ENCODE measurements around the gene RTP4. TPM values are rescaled to one million over a fixed set of nuclear protein-coding genes. Genes with fewer than 3 reads are reported as not detected.
"Not testable (repeated sequence)": the region's sequence is repeated elsewhere in the genome, so short reads cannot be mapped to it uniquely, and the experiment has no call there.

The RTP4 gene
- total RNA-seq, 2 experiments from 2014 or later = 1.7 to 2.7 TPM

GRCh38 chr3:187377842-187378241 is 9.7 kb downstream of the RTP4 start:
- ChIA-PET CTCF (no interaction called here), POLR2A (interaction anchor here (1.2 kb wide), 1 partner anchor 10 kb away, joined by 6 read pairs; the partner anchor contains the start of gene RTP4)
- H3K36me3 Mint-ChIP-seq = peaks cover 22% of the 10 kb centered on the region
- intact Hi-C loops (cut with micrococcal nuclease) = no loop called here
- no peak overlapping the region for H3K27ac Mint-ChIP-seq
- DNase-seq = no peak
- H3K9me3 Mint-ChIP-seq = peaks cover 10% of the 10 kb centered on the region
- H3K4me1 Mint-ChIP-seq (ENCODE audit: low read depth) = no peaks in the 10 kb centered on the region
- no peak overlapping the region for H3K4me3 Mint-ChIP-seq
- H3K27me3 Mint-ChIP-seq = peaks cover 2% of the 10 kb centered on the region

- DNase-seq = no peak
- ChIA-PET POLR2A (no interaction called here), CTCF (no interaction called here)
- intact Hi-C loops (cut with micrococcal nuclease) = no loop called here
- Mint-ChIP-seq H3K36me3 (no peaks in the 10 kb centered on the region), H3K27me3 (peaks cover 16% of the 10 kb centered on the region), H3K9me3 (peaks cover 2% of the 10 kb centered on the region), H3K27ac (no peak overlapping the region), H3K4me1 (ENCODE audit: low read depth) (no peaks in the 10 kb centered on the region), H3K4me3 (no peak overlapping the region)
Observed at GRCh38 chr3:187382609-187383151, 14.5 kb downstream of the RTP4 start.

- intact Hi-C loops (cut with micrococcal nuclease) = no loop called here
- no peaks in the 10 kb centered on the region for H3K4me1 Mint-ChIP-seq (ENCODE audit: low read depth)
- peaks cover 2% of the 10 kb centered on the region for H3K9me3 Mint-ChIP-seq
- ChIA-PET POLR2A (no interaction called here), CTCF (no interaction called here)
- DNase-seq = no peak
- H3K36me3 Mint-ChIP-seq = no peaks in the 10 kb centered on the region
- H3K27ac Mint-ChIP-seq = no peak overlapping the region
- H3K27me3 Mint-ChIP-seq = peaks cover 16% of the 10 kb centered on the region
- H3K4me3 Mint-ChIP-seq = no peak overlapping the region
Observed at GRCh38 chr3:187383246-187383645, 15.1 kb downstream of the RTP4 start.

GRCh38 chr3:187385296-187385695 is 17.1 kb downstream of the RTP4 start:
- CTCF ChIA-PET = interaction anchor here (0.6 kb wide), 1 partner anchor 231 kb away, joined by 3 read pairs; no protein-coding TSS in a partner anchor
- H3K4me1 Mint-ChIP-seq (ENCODE audit: low read depth) = no peaks in the 10 kb centered on the region

GRCh38 chr3:187396661-187397060 is 28.5 kb downstream of the RTP4 start:
- intact Hi-C loops (cut with micrococcal nuclease) = no loop called here
- H3K27ac Mint-ChIP-seq = no peak overlapping the region
- H3K27me3 Mint-ChIP-seq = no peaks in the 10 kb centered on the region
- no peaks in the 10 kb centered on the region for H3K36me3 Mint-ChIP-seq
- H3K9me3 Mint-ChIP-seq = no peaks in the 10 kb centered on the region
- no peaks in the 10 kb centered on the region for H3K4me1 Mint-ChIP-seq (ENCODE audit: low read depth)
- DNase-seq = no peak
- H3K4me3 Mint-ChIP-seq = no peak overlapping the region
- POLR2A ChIA-PET = no interaction called here
- CTCF ChIA-PET = no interaction called here

More at GRCh38 chr3:187385296-187385695, 17.1 kb downstream of the RTP4 start:
- Mint-ChIP-seq H3K27ac (no peak overlapping the region), H3K9me3 (peaks cover 2% of the 10 kb centered on the region), H3K36me3 (no peaks in the 10 kb centered on the region), H3K27me3 (peaks cover 16% of the 10 kb centered on the region), H3K4me3 (no peak overlapping the region)
- DNase-seq = no peak
- intact Hi-C loops (cut with micrococcal nuclease) = no loop called here
- POLR2A ChIA-PET = no interaction called here

- CTCF ChIA-PET = interaction anchor here (1.1 kb wide), 1 partner anchor 79 kb away, joined by 3 read pairs; no protein-coding TSS in a partner anchor
Observed at GRCh38 chr3:187398955-187399354, 30.8 kb downstream of the RTP4 start.

GRCh38 chr3:187400756-187401155 is 32.6 kb downstream of the RTP4 start:
- intact Hi-C loops (cut with micrococcal nuclease) = no loop called here
- ChIA-PET POLR2A (no interaction called here), CTCF (no interaction called here)
- Mint-ChIP-seq H3K27me3 (peaks cover 2% of the 10 kb centered on the region), H3K4me1 (ENCODE audit: low read depth) (no peaks in the 10 kb centered on the region), H3K27ac (no peak overlapping the region), H3K9me3 (no peaks in the 10 kb centered on the region), H3K36me3 (no peaks in the 10 kb centered on the region), H3K4me3 (no peak overlapping the region)
- DNase-seq = no peak

More at GRCh38 chr3:187398955-187399354, 30.8 kb downstream of the RTP4 start:
- H3K4me1 Mint-ChIP-seq (ENCODE audit: low read depth) = no peaks in the 10 kb centered on the region
- no peaks in the 10 kb centered on the region for H3K36me3 Mint-ChIP-seq
- intact Hi-C loops (cut with micrococcal nuclease) = no loop called here
- POLR2A ChIA-PET = no interaction called here
- H3K9me3 Mint-ChIP-seq = no peaks in the 10 kb centered on the region
- H3K27me3 Mint-ChIP-seq = no peaks in the 10 kb centered on the region
- no peak overlapping the region for H3K4me3 Mint-ChIP-seq
- DNase-seq = no peak
- no peak overlapping the region for H3K27ac Mint-ChIP-seq

- Mint-ChIP-seq H3K27ac (no peak overlapping the region), H3K36me3 (no peaks in the 10 kb centered on the region), H3K4me1 (ENCODE audit: low read depth) (no peaks in the 10 kb centered on the region), H3K4me3 (no peak overlapping the region), H3K9me3 (no peaks in the 10 kb centered on the region), H3K27me3 (peaks cover 2% of the 10 kb centered on the region)
- DNase-seq = no peak
- CTCF ChIA-PET = no interaction called here
- POLR2A ChIA-PET = no interaction called here
- intact Hi-C loops (cut with micrococcal nuclease) = no loop called here
Observed at GRCh38 chr3:187401856-187402255, 33.7 kb downstream of the RTP4 start.

- no peaks in the 10 kb centered on the region for H3K9me3 Mint-ChIP-seq
- no peak overlapping the region for H3K27ac Mint-ChIP-seq
- ChIA-PET CTCF (no interaction called here), POLR2A (no interaction called here)
- DNase-seq = no peak
- H3K4me1 Mint-ChIP-seq (ENCODE audit: low read depth) = no peaks in the 10 kb centered on the region
- peaks cover 9% of the 10 kb centered on the region for H3K27me3 Mint-ChIP-seq
- intact Hi-C loops (cut with micrococcal nuclease) = no loop called here
- no peak overlapping the region for H3K4me3 Mint-ChIP-seq
- H3K36me3 Mint-ChIP-seq = no peaks in the 10 kb centered on the region
Observed at GRCh38 chr3:187403768-187404288, 35.6 kb downstream of the RTP4 start.

- ChIA-PET CTCF (no interaction called here), POLR2A (no interaction called here)
- no peak overlapping the region for H3K4me3 Mint-ChIP-seq
- intact Hi-C loops (cut with micrococcal nuclease) = no loop called here
- no peaks in the 10 kb centered on the region for H3K36me3 Mint-ChIP-seq
- H3K27me3 Mint-ChIP-seq = peaks cover 14% of the 10 kb centered on the region
- H3K9me3 Mint-ChIP-seq = no peaks in the 10 kb centered on the region
- H3K4me1 Mint-ChIP-seq (ENCODE audit: low read depth) = no peaks in the 10 kb centered on the region
- no peak overlapping the region for H3K27ac Mint-ChIP-seq
- DNase-seq = no peak
Observed at GRCh38 chr3:187406927-187407326, 38.7 kb downstream of the RTP4 start.

GRCh38 chr3:187411991-187412781 is 44.0 kb downstream of the RTP4 start:
- intact Hi-C loops (cut with micrococcal nuclease); H3K9me3 Mint-ChIP-seq; H3K4me1 Mint-ChIP-seq (ENCODE audit: low read depth); H3K36me3 Mint-ChIP-seq; H3K4me3 Mint-ChIP-seq; CTCF ChIA-PET; DNase-seq; H3K27ac Mint-ChIP-seq; POLR2A ChIA-PET: not testable (repeated sequence)
- peaks cover 13% of the 10 kb centered on the region for H3K27me3 Mint-ChIP-seq
